Activated T-cell treated with anti-CD3 and anti-CD28 coated beads, Interleukin-2, amount 50 U/mL, for 4 hours (primary cell): ENCODE results near the gene GJA4. TPM values are rescaled to one million over a fixed set of nuclear protein-coding genes. Genes with fewer than 3 reads are reported as not detected.

Experiments used
- ATAC-seq, 2 donors: fragments of 200-7000 bp; cut with Tn5 transposase; one replicate each; pipeline ENCODE4 v1.10.0; 2021
- DNase-seq: peaks from one replicate; pipeline ENCODE4 v3.0.0-alpha.2; 2020
- H3K27me3 Mint-ChIP-seq: one replicate; pipeline ENCODE4 v1.8.0; 2021; ENCODE audit warnings: low read depth, mixed read lengths
- H3K36me3 Mint-ChIP-seq: one replicate; pipeline ENCODE4 v1.8.0; 2022; ENCODE audit warnings: mixed read lengths; ENCODE audit not compliant: insufficient read depth
- H3K4me1 Mint-ChIP-seq: one replicate; pipeline ENCODE4 v1.8.0; 2021; ENCODE audit warnings: low read depth, mixed read lengths
- H3K4me3 Mint-ChIP-seq: one replicate; pipeline ENCODE4 v1.8.0; 2021; ENCODE audit warnings: mild to moderate bottlenecking, moderate library complexity, mixed read lengths
- H3K9me3 Mint-ChIP-seq: one replicate; pipeline ENCODE4 v1.8.0; 2021; ENCODE audit warnings: mixed read lengths
- total RNA-seq, 3 donors: library from RNA; stranded (reverse); gene quantifications; one replicate each; pipeline ENCODE4 v1.2.1, GENCODE V29; 2021

Gene GJA4
- total RNA-seq, 3 donors from 2014 or later: 0.51 TPM; not detected in 2

DNA sequence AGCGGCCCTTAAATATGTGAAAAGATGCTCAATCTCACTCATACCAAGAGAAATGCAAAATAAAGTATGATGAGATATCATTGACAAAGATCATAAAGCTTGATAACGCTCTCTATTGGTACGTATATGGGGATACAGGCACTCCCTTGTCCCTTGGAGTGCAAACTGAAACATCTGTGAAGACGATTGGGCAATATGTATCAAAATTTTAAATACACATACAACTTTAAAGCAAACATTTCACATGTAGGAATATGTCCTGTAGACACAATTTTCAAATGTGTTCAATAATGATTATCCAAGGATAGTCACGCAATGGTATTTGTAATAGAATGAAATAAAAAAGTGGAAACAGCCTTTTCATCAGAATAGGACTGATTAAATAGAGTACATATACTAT is 13.8 kb upstream of the GJA4 start:
- Mint-ChIP-seq H3K4me3 (no peak overlapping the region), H3K4me1 (peaks cover 3% of the 10 kb centered on the region), H3K27me3 (peaks cover 41% of the 10 kb centered on the region), H3K9me3 (no peaks in the 10 kb centered on the region), H3K36me3 (no peaks in the 10 kb centered on the region)
- ATAC-seq (no peak), DNase-seq (no peak)

DNA sequence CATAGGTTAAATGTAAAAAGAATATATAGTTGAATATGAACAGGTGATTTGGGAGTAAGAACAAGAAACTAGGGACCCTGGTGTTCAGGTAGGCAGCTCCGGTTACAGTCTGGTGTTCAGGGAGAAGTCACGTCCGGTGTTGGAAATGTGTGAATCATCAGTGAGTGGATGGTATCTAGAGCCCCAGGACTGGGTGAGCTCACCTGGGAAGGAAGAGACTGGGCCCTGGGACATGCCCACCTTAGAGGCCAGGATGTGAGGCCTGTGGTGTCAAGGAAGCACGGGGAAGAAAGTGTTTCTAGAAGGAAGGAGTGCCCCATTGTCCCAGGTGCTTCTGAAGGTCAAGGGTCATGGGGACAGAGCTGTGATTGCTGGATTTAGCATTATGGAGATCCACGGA is 13.3 kb upstream of the GJA4 start:
- DNase-seq: no peak
- peaks cover 45% of the 10 kb centered on the region for H3K27me3 Mint-ChIP-seq
- no peak for ATAC-seq
- no peaks in the 10 kb centered on the region for H3K9me3 Mint-ChIP-seq
- H3K4me1 Mint-ChIP-seq: peaks cover 3% of the 10 kb centered on the region
- no peak overlapping the region for H3K4me3 Mint-ChIP-seq
- no peaks in the 10 kb centered on the region for H3K36me3 Mint-ChIP-seq

DNA sequence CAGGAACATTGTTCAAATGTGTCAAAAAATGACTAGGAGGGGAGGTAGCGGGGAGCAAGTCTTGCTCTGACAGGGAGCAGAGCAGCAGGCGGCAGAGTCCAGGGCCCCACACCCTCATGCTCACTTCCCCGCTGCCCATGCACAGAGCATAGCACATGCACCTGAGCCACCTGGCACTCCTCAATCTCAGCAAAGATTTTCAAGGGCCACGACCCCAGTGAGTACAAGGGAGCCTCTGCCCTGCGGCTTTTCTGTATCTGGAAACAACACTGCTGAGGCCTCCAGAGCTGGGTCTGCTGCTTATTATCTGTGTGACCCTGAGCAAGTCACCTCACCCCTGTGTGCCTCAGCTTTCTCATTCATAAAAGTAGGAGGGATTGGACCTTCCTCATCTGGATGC is 12.8 kb upstream of the GJA4 start:
- no peaks in the 10 kb centered on the region for H3K36me3 Mint-ChIP-seq
- DNase-seq (no peak), ATAC-seq (no peak)
- H3K9me3 Mint-ChIP-seq: no peaks in the 10 kb centered on the region
- peaks cover 3% of the 10 kb centered on the region for H3K4me1 Mint-ChIP-seq
- no peak overlapping the region for H3K4me3 Mint-ChIP-seq
- peaks cover 49% of the 10 kb centered on the region for H3K27me3 Mint-ChIP-seq

DNA sequence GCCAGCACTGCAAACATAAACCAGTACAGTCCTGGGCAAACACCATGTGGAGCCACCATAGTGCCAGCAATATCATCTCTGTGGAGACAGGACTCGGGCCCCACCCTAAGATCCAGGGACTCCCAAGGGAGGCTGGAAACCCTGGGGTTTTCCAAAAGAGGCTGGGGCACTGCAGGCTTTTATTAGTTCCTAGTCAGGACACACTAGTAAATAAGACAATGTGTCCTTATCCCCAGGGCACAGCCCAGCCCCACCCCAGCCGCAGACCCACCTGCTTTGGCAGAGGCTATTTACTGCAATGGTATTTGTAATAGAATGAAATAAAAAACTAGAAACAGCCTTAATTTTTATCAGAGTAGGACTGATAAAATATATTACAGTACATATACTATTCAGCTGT is 12.3 kb upstream of the GJA4 start:
- no peak for ATAC-seq
- Mint-ChIP-seq H3K36me3 (no peaks in the 10 kb centered on the region), H3K9me3 (no peaks in the 10 kb centered on the region), H3K4me3 (no peak overlapping the region), H3K27me3 (peaks cover 55% of the 10 kb centered on the region), H3K4me1 (peaks cover 3% of the 10 kb centered on the region)
- no peak for DNase-seq

GRCh38 chr1:34781071-34781843 is 11.5 kb upstream of the GJA4 start, which contains the start of gene GJB3:
Gene GJB3, plus strand, starts transcription at chr1:34781214. Its CDS starts 3,549 bp downstream, at chr1:34784763.
- Mint-ChIP-seq H3K9me3 (no peaks in the 10 kb centered on the region), H3K4me1 (peaks cover 3% of the 10 kb centered on the region), H3K4me3 (no peak within 1 kb of the TSS), H3K27me3 (peaks cover 55% of the 10 kb centered on the region), H3K36me3 (no peaks in the 10 kb centered on the region)
- DNase-seq: no peak
- ATAC-seq: peak; percentile 59

DNA sequence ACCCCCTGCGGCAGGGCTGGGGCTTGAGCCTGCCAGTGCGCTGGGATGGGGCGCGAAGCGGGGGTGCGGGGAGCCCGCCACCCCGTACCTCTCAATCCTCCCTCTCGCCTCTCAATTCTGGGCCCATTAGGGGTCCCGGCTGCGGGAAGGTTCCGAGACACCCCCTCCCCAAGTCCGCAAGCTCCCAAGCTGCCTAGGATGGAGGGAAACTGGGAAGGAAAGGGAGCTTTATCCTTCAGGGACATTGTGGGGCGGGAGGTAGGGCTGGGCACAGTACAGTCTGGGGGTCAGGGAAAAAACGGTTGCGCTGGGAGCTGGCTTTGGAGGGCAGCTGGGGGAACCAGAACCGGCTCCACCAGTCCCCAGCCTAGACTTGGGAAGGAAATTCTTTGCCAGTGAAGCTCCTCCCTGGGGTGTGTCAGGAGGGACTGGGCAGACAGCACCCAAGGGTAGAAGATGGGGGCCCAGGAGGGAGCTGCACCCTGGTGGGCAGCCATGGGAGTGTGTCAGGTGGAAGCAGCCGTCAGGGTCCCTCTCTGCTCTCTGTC is 10.9 kb upstream of the GJA4 start:
- Mint-ChIP-seq H3K36me3 (no peaks in the 10 kb centered on the region), H3K9me3 (no peaks in the 10 kb centered on the region), H3K4me1 (peaks cover 5% of the 10 kb centered on the region), H3K4me3 (no peak overlapping the region), H3K27me3 (peaks cover 61% of the 10 kb centered on the region)
- no peak for DNase-seq
- ATAC-seq: no peak

GRCh38 chr1:34784751-34785221 is 8.0 kb upstream of the GJA4 start:
- H3K9me3 Mint-ChIP-seq: no peaks in the 10 kb centered on the region
- DNase-seq (no peak), ATAC-seq (no peak)
- H3K27me3 Mint-ChIP-seq: peaks cover 55% of the 10 kb centered on the region
- no peak overlapping the region for H3K4me3 Mint-ChIP-seq
- peaks cover 5% of the 10 kb centered on the region for H3K4me1 Mint-ChIP-seq
- H3K36me3 Mint-ChIP-seq: no peaks in the 10 kb centered on the region

DNA sequence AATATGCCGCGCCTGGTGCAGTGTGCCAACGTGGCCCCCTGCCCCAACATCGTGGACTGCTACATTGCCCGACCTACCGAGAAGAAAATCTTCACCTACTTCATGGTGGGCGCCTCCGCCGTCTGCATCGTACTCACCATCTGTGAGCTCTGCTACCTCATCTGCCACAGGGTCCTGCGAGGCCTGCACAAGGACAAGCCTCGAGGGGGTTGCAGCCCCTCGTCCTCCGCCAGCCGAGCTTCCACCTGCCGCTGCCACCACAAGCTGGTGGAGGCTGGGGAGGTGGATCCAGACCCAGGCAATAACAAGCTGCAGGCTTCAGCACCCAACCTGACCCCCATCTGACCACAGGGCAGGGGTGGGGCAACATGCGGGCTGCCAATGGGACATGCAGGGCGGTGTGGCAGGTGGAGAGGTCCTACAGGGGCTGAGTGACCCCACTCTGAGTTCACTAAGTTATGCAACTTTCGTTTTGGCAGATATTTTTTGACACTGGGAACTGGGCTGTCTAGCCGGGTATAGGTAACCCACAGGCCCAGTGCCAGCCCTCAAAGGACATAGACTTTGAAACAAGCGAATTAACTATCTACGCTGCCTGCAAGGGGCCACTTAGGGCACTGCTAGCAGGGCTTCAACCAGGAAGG is 7.4 kb upstream of the GJA4 start:
- Mint-ChIP-seq H3K9me3 (no peaks in the 10 kb centered on the region), H3K4me1 (peaks cover 5% of the 10 kb centered on the region), H3K36me3 (no peaks in the 10 kb centered on the region), H3K27me3 (peaks cover 50% of the 10 kb centered on the region), H3K4me3 (no peak overlapping the region)
- DNase-seq: no peak
- no peak for ATAC-seq

- Mint-ChIP-seq H3K4me1 (peaks cover 5% of the 10 kb centered on the region), H3K27me3 (peaks cover 52% of the 10 kb centered on the region), H3K4me3 (no peak overlapping the region), H3K9me3 (no peaks in the 10 kb centered on the region), H3K36me3 (no peaks in the 10 kb centered on the region)
- DNase-seq (no peak), ATAC-seq (peak in 1 of 2 donors; percentile 7)
Measured at GRCh38 chr1:34785875-34786470, 6.8 kb upstream of the GJA4 start.

GRCh38 chr1:34786521-34787325 is 6.1 kb upstream of the GJA4 start:
- DNase-seq (peak; percentile 53), ATAC-seq (peak; percentile 82)
- peaks cover 5% of the 10 kb centered on the region for H3K4me1 Mint-ChIP-seq
- H3K27me3 Mint-ChIP-seq: peaks cover 58% of the 10 kb centered on the region
- no peaks in the 10 kb centered on the region for H3K9me3 Mint-ChIP-seq
- H3K36me3 Mint-ChIP-seq: no peaks in the 10 kb centered on the region
- no peak overlapping the region for H3K4me3 Mint-ChIP-seq

- no peaks in the 10 kb centered on the region for H3K9me3 Mint-ChIP-seq
- peaks cover 57% of the 10 kb centered on the region for H3K27me3 Mint-ChIP-seq
- H3K36me3 Mint-ChIP-seq: no peaks in the 10 kb centered on the region
- H3K4me1 Mint-ChIP-seq: peaks cover 6% of the 10 kb centered on the region
- ATAC-seq: no peak
- no peak overlapping the region for H3K4me3 Mint-ChIP-seq
- DNase-seq: no peak
Measured at GRCh38 chr1:34787461-34788420, 5.1 kb upstream of the GJA4 start.

DNA sequence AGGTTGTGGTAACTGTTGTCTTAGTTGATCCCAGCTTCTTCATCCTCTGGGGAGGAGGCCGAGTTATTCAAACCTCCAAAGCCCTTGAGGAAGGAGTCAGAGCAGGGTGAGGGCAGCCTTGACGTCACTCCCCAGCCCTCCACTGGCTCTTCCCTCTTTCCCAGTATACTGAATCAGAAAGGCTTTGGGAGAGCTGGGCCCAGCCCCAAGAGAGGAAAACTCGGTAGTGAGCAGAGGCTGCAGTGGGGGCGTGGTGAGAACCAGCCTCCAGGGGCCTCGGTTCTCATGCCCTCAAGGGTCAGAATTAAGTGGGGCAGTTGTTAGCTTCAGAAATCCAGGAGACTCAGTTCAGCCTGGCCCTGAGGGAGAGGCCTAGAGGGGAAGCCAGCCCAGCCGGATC is 1.8 kb upstream of the GJA4 start:
- DNase-seq: no peak
- H3K9me3 Mint-ChIP-seq: no peaks in the 10 kb centered on the region
- peaks cover 6% of the 10 kb centered on the region for H3K4me1 Mint-ChIP-seq
- peaks cover 50% of the 10 kb centered on the region for H3K27me3 Mint-ChIP-seq
- ATAC-seq: no peak
- H3K4me3 Mint-ChIP-seq: no peak overlapping the region
- H3K36me3 Mint-ChIP-seq: peaks cover 3% of the 10 kb centered on the region

GRCh38 chr1:34792424-34792823 is 375 bp upstream of the GJA4 start:
- H3K4me3 Mint-ChIP-seq: peak overlapping the region; percentile 30
- no peak for DNase-seq
- H3K36me3 Mint-ChIP-seq: peaks cover 3% of the 10 kb centered on the region
- H3K4me1 Mint-ChIP-seq: peaks cover 5% of the 10 kb centered on the region
- H3K9me3 Mint-ChIP-seq: no peaks in the 10 kb centered on the region
- ATAC-seq: no peak
- peaks cover 42% of the 10 kb centered on the region for H3K27me3 Mint-ChIP-seq
